C4-2B (cell line): ENCODE measurements around the gene MALRD1.

Experiments
- CTCF ChIP-seq: fragments of 450-650 bp; conservative IDR thresholded peaks from 2 replicates; pipeline ENCODE4 v1.5.1; 2017; ENCODE audit warnings: mild to moderate bottlenecking
- ZFX ChIP-seq: fragments of 450-650 bp; IDR thresholded peaks from 2 replicates; pipeline ENCODE4 v1.6.1; 2017

GRCh38 chr10:19097151-19097550, 48.5 kb downstream of the MALRD1 start:
- no peak for TF ChIP-seq CTCF
- TF ChIP-seq ZFX: no peak
